ENCODE measurements around the gene ABTB2.

DNA sequence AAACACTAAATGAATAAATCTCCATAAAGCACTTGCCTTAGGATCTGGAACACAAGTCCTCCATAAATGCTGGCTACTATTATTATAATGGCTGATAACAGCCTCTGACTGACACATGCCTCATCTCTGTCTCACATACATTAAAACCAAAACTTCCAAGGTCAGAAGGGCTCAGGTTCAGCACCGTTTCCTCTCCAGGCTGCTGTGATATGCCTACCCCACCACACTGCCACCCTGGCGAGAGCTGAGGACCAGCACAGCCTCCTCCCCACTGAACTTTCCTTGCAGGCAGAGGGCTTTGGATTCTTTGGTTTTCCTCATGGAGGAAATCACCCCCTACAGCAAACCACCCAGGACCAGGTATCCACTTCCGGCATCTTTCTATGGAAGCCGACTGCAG lies 112.8 kb downstream of the ABTB2 start:
- TF ChIP-seq MEF2A (IDR thresholded peaks at IDR 0.05; ENCODE audit: control insufficient read depth, low read depth, low read length) (no peak), GATAD2B (IDR thresholded peaks at IDR 0.05; ENCODE audit: borderline replicate concordance) (no peak), MTA3 (IDR thresholded peaks at IDR 0.05; ENCODE audit: borderline replicate concordance) (no peak), YY1 (IDR thresholded peaks at IDR 0.05; ENCODE audit: borderline replicate concordance in 1 of 3, control insufficient read depth in 1 of 3, extremely low read depth in 1 of 3, insufficient read depth in 3 of 3, insufficient read length in 1 of 3, insufficient replicate concordance in 2 of 3, low read depth in 1 of 3, low read length in 2 of 3) (no peak), HDGF (IDR thresholded peaks at IDR 0.05) (no peak), TCF7 (IDR thresholded peaks at IDR 0.05; ENCODE audit: borderline replicate concordance) (no peak), MAFK (IDR thresholded peaks at IDR 0.05; ENCODE audit: low read length) (no peak), ZFP36 (IDR thresholded peaks at IDR 0.05; ENCODE audit: low read depth, low read length, partially characterized antibody) (no peak)
- TF ChIP-seq, protein P1, sequence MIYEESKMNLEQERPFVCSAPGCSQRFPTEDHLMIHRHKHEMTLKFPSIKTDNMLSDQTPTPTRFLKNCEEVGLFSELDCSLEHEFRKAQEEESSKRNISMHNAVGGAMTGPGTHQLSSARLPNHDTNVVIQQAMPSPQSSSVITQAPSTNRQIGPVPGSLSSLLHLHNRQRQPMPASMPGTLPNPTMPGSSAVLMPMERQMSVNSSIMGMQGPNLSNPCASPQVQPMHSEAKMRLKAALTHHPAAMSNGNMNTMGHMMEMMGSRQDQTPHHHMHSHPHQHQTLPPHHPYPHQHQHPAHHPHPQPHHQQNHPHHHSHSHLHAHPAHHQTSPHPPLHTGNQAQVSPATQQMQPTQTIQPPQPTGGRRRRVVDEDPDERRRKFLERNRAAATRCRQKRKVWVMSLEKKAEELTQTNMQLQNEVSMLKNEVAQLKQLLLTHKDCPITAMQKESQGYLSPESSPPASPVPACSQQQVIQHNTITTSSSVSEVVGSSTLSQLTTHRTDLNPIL (CRISPR knock-in tag; IDR thresholded peaks at IDR 0.05), result no peak
- TF ChIP-seq, protein P2, sequence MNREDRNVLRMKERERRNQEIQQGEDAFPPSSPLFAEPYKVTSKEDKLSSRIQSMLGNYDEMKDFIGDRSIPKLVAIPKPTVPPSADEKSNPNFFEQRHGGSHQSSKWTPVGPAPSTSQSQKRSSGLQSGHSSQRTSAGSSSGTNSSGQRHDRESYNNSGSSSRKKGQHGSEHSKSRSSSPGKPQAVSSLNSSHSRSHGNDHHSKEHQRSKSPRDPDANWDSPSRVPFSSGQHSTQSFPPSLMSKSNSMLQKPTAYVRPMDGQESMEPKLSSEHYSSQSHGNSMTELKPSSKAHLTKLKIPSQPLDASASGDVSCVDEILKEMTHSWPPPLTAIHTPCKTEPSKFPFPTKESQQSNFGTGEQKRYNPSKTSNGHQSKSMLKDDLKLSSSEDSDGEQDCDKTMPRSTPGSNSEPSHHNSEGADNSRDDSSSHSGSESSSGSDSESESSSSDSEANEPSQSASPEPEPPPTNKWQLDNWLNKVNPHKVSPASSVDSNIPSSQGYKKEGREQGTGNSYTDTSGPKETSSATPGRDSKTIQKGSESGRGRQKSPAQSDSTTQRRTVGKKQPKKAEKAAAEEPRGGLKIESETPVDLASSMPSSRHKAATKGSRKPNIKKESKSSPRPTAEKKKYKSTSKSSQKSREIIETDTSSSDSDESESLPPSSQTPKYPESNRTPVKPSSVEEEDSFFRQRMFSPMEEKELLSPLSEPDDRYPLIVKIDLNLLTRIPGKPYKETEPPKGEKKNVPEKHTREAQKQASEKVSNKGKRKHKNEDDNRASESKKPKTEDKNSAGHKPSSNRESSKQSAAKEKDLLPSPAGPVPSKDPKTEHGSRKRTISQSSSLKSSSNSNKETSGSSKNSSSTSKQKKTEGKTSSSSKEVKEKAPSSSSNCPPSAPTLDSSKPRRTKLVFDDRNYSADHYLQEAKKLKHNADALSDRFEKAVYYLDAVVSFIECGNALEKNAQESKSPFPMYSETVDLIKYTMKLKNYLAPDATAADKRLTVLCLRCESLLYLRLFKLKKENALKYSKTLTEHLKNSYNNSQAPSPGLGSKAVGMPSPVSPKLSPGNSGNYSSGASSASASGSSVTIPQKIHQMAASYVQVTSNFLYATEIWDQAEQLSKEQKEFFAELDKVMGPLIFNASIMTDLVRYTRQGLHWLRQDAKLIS (CRISPR knock-in tag; IDR thresholded peaks at IDR 0.05), result no peak

Data from K562 (cell line).